ENCODE measurements around the gene IFNA16.
"Not testable (repeated sequence)": the region's sequence is repeated elsewhere in the genome, so short reads cannot be mapped to it uniquely, and the experiment has no call there.

Gene IFNA16

GRCh38 chr9:21217211-21217610 is at the start of gene IFNA16:
TSS of gene IFNA16 (minus strand) at chr9:21217311. CDS start at chr9:21217305, 6 bp downstream.
- H3K9ac ChIP-seq (ENCODE audit: low read length in 5 of 5); H3K27ac ChIP-seq (ENCODE audit: low read depth, low read length); H3K4me1 ChIP-seq (ENCODE audit: control insufficient read depth in 5 of 5, insufficient read depth in 5 of 5, low read length in 5 of 5); H3K36me3 ChIP-seq (ENCODE audit: control insufficient read depth in 5 of 5, insufficient read depth in 5 of 5, low read length in 5 of 5); H3K4me3 ChIP-seq (ENCODE audit: low read depth in 1 of 5, low read length in 5 of 5); H3K27me3 ChIP-seq (ENCODE audit: control insufficient read depth in 5 of 5, insufficient read depth in 4 of 5, low read length in 5 of 5); H3K9me3 ChIP-seq (ENCODE audit: control insufficient read depth in 5 of 5, low read length in 5 of 5): not testable (repeated sequence)

- no peaks in the 10 kb centered on the region for H3K4me1 ChIP-seq (ENCODE audit: control insufficient read depth in 5 of 5, insufficient read depth in 5 of 5, low read length in 5 of 5)
- H3K9ac ChIP-seq (ENCODE audit: low read length in 5 of 5) = no peak overlapping the region
- H3K27me3 ChIP-seq (ENCODE audit: control insufficient read depth in 5 of 5, insufficient read depth in 4 of 5, low read length in 5 of 5) = no peaks in the 10 kb centered on the region
- no peaks in the 10 kb centered on the region for H3K9me3 ChIP-seq (ENCODE audit: control insufficient read depth in 5 of 5, low read length in 5 of 5)
- no peak overlapping the region for H3K27ac ChIP-seq (ENCODE audit: low read depth, low read length)
- no peaks in the 10 kb centered on the region for H3K36me3 ChIP-seq (ENCODE audit: control insufficient read depth in 5 of 5, insufficient read depth in 5 of 5, low read length in 5 of 5)
- no peak overlapping the region for H3K4me3 ChIP-seq (ENCODE audit: low read depth in 1 of 5, low read length in 5 of 5)
Measured at GRCh38 chr9:21265421-21266189, 48.5 kb upstream of the IFNA16 start.

DNA sequence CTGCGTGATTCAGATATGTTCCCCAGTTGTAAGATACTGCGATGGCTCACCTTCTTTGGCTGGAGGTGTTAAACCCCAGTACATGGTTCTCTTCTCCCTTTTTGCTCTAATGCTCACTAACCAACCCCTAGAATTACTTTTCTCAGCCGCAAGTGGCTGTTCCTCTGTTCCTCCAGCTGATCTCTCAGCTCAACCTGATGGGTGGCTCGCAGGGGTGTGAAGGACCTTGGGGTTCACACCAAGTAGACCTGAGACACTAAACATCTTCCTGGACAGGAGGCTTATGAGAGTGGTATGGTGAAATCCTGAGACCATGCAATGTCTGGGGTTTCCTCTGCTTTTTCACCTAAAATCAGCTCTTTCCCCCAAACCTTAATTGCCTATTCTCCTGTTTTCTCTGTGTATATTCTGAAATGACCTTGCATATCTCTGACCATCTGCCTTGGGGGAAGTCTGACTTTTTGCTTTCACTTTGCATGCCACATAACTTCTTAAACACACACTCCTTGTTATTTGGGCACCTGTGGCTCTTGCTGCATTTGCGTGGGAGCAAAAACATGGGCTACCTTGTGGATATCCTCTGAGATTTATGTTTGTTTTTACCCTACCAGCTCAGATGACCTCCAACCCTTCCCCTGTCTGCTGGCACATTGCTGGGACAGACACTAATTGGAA is 38.6 kb upstream of the IFNA16 start:
- no peaks in the 10 kb centered on the region for H3K36me3 ChIP-seq (ENCODE audit: control insufficient read depth in 5 of 5, insufficient read depth in 5 of 5, low read length in 5 of 5)
- peaks cover 0 to 8% (median 0%) of the 10 kb centered on the region in 5 donors for H3K4me1 ChIP-seq (ENCODE audit: control insufficient read depth in 5 of 5, insufficient read depth in 5 of 5, low read length in 5 of 5)
- H3K9ac ChIP-seq (ENCODE audit: low read length in 5 of 5) = no peak overlapping the region
- H3K27ac ChIP-seq (ENCODE audit: low read depth, low read length) = no peak overlapping the region
- H3K9me3 ChIP-seq (ENCODE audit: control insufficient read depth in 5 of 5, low read length in 5 of 5) = no peaks in the 10 kb centered on the region
- H3K27me3 ChIP-seq (ENCODE audit: control insufficient read depth in 5 of 5, insufficient read depth in 4 of 5, low read length in 5 of 5) = peaks cover 0 to 3% (median 0%) of the 10 kb centered on the region in 5 donors
- no peak overlapping the region for H3K4me3 ChIP-seq (ENCODE audit: low read depth in 1 of 5, low read length in 5 of 5)

DNA sequence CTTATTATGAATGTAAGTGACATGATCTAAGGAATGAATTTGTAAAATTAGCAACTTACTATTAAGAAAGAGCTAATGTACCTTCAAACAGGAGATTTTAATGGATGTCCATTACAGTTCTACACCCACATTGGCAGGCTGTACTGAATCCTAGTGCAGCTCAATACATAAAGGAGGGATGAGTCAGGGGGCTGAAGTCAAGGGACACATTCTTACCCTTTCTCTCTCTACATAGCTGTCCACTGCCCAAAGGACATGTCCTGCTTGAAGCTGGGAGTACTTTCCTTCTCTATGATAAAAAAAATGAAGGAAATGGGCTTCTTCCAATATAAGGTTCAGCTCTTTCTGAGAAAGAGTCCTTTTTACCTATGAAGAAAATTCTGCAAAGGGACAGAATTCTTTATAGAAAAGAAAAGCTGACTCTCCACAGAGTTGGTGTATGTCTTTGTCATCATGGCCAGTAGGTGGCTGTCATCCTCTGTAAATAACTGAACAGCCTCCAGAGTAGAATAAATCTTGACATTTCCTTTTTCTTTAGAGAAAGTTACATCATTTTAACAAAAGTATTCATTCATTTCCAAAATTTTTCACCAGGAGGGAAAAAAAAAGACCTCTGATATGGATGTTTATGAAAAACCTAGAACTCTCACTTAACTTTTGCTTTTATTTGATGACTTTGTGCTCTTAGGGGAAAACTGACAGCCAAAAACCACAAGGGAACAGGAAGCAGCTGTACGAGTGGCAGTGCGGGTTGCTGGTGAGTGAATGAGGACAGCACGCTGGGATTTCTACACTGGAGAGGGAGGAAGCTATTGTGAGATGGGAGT is 35.8 kb upstream of the IFNA16 start:
- Histone ChIP-seq H3K4me1 (ENCODE audit: control insufficient read depth in 5 of 5, insufficient read depth in 5 of 5, low read length in 5 of 5) (peaks cover 0 to 8% (median 0%) of the 10 kb centered on the region in 5 donors), H3K9ac (ENCODE audit: low read length in 5 of 5) (peak overlapping the region in 1 of 5 donors; percentile 25), H3K27ac (ENCODE audit: low read depth, low read length) (no peak overlapping the region), H3K27me3 (ENCODE audit: control insufficient read depth in 5 of 5, insufficient read depth in 4 of 5, low read length in 5 of 5) (peaks cover 0 to 3% (median 0%) of the 10 kb centered on the region in 5 donors), H3K9me3 (ENCODE audit: control insufficient read depth in 5 of 5, low read length in 5 of 5) (no peaks in the 10 kb centered on the region), H3K36me3 (ENCODE audit: control insufficient read depth in 5 of 5, insufficient read depth in 5 of 5, low read length in 5 of 5) (no peaks in the 10 kb centered on the region), H3K4me3 (ENCODE audit: low read depth in 1 of 5, low read length in 5 of 5) (no peak overlapping the region)

GRCh38 chr9:21251638-21252037 is 34.5 kb upstream of the IFNA16 start:
- H3K4me1 ChIP-seq (ENCODE audit: control insufficient read depth in 5 of 5, insufficient read depth in 5 of 5, low read length in 5 of 5) = peaks cover 0 to 8% (median 0%) of the 10 kb centered on the region in 5 donors
- H3K27ac ChIP-seq (ENCODE audit: low read depth, low read length) = no peak overlapping the region
- H3K27me3 ChIP-seq (ENCODE audit: control insufficient read depth in 5 of 5, insufficient read depth in 4 of 5, low read length in 5 of 5) = peaks cover 0 to 3% (median 0%) of the 10 kb centered on the region in 5 donors
- no peak overlapping the region for H3K9ac ChIP-seq (ENCODE audit: low read length in 5 of 5)
- no peak overlapping the region for H3K4me3 ChIP-seq (ENCODE audit: low read depth in 1 of 5, low read length in 5 of 5)
- H3K36me3 ChIP-seq (ENCODE audit: control insufficient read depth in 5 of 5, insufficient read depth in 5 of 5, low read length in 5 of 5) = no peaks in the 10 kb centered on the region
- no peaks in the 10 kb centered on the region for H3K9me3 ChIP-seq (ENCODE audit: control insufficient read depth in 5 of 5, low read length in 5 of 5)

- Histone ChIP-seq H3K36me3 (ENCODE audit: control insufficient read depth in 5 of 5, insufficient read depth in 5 of 5, low read length in 5 of 5) (no peaks in the 10 kb centered on the region), H3K9me3 (ENCODE audit: control insufficient read depth in 5 of 5, low read length in 5 of 5) (no peaks in the 10 kb centered on the region), H3K27ac (ENCODE audit: low read depth, low read length) (no peak overlapping the region), H3K4me1 (ENCODE audit: control insufficient read depth in 5 of 5, insufficient read depth in 5 of 5, low read length in 5 of 5) (peaks cover 0 to 8% (median 0%) of the 10 kb centered on the region in 5 donors), H3K4me3 (ENCODE audit: low read depth in 1 of 5, low read length in 5 of 5) (no peak overlapping the region), H3K27me3 (ENCODE audit: control insufficient read depth in 5 of 5, insufficient read depth in 4 of 5, low read length in 5 of 5) (peaks cover 0 to 3% (median 0%) of the 10 kb centered on the region in 5 donors), H3K9ac (ENCODE audit: low read length in 5 of 5) (no peak overlapping the region)
Measured at GRCh38 chr9:21251190-21251589, 34.1 kb upstream of the IFNA16 start.

GRCh38 chr9:21244836-21245235 is 27.7 kb upstream of the IFNA16 start:
- no peak overlapping the region for H3K9ac ChIP-seq (ENCODE audit: low read length in 5 of 5)
- H3K27me3 ChIP-seq (ENCODE audit: control insufficient read depth in 5 of 5, insufficient read depth in 4 of 5, low read length in 5 of 5) = no peaks in the 10 kb centered on the region
- no peaks in the 10 kb centered on the region for H3K36me3 ChIP-seq (ENCODE audit: control insufficient read depth in 5 of 5, insufficient read depth in 5 of 5, low read length in 5 of 5)
- H3K4me1 ChIP-seq (ENCODE audit: control insufficient read depth in 5 of 5, insufficient read depth in 5 of 5, low read length in 5 of 5) = no peaks in the 10 kb centered on the region
- no peaks in the 10 kb centered on the region for H3K9me3 ChIP-seq (ENCODE audit: control insufficient read depth in 5 of 5, low read length in 5 of 5)
- H3K27ac ChIP-seq (ENCODE audit: low read depth, low read length) = no peak overlapping the region
- no peak overlapping the region for H3K4me3 ChIP-seq (ENCODE audit: low read depth in 1 of 5, low read length in 5 of 5)

DNA sequence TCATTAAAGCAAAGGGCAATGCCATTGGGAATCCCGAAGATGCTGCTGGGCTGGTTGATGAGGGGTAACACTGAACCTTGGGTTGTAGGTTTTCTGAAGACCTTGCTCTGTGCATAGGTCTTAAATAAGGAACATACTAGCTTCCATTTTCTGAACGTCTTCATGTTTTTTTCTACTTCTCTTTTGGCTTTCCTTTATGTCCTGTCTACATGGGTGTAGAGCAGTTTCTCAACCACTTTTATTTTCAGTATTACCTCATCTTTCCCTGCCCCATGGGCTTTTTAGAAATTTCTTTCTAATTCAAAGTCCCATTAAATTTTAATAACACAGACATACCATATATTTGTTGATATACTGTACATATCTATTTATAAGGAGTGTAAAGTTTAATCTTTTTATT is 22.8 kb upstream of the IFNA16 start, which contains the start of gene IFNA14:
Gene IFNA14 (minus strand): TSS at position 95 of the 400 bp plus-strand sequence. CDS start 70 bp downstream, at position 25.
- no peak within 1 kb of the TSS for H3K9ac ChIP-seq (ENCODE audit: low read length in 5 of 5)
- no peaks in the 10 kb centered on the region for H3K27me3 ChIP-seq (ENCODE audit: control insufficient read depth in 5 of 5, insufficient read depth in 4 of 5, low read length in 5 of 5)
- H3K4me3 ChIP-seq (ENCODE audit: low read depth in 1 of 5, low read length in 5 of 5) = no peak within 1 kb of the TSS
- no peak within 1 kb of the TSS for H3K27ac ChIP-seq (ENCODE audit: low read depth, low read length)
- no peaks in the 10 kb centered on the region for H3K36me3 ChIP-seq (ENCODE audit: control insufficient read depth in 5 of 5, insufficient read depth in 5 of 5, low read length in 5 of 5)
- H3K9me3 ChIP-seq (ENCODE audit: control insufficient read depth in 5 of 5, low read length in 5 of 5) = no peaks in the 10 kb centered on the region
- no peaks in the 10 kb centered on the region for H3K4me1 ChIP-seq (ENCODE audit: control insufficient read depth in 5 of 5, insufficient read depth in 5 of 5, low read length in 5 of 5)

- not testable (repeated sequence) for H3K27me3 ChIP-seq (ENCODE audit: control insufficient read depth in 5 of 5, insufficient read depth in 4 of 5, low read length in 5 of 5); H3K27ac ChIP-seq (ENCODE audit: low read depth, low read length); H3K4me3 ChIP-seq (ENCODE audit: low read depth in 1 of 5, low read length in 5 of 5); H3K36me3 ChIP-seq (ENCODE audit: control insufficient read depth in 5 of 5, insufficient read depth in 5 of 5, low read length in 5 of 5); H3K4me1 ChIP-seq (ENCODE audit: control insufficient read depth in 5 of 5, insufficient read depth in 5 of 5, low read length in 5 of 5); H3K9ac ChIP-seq (ENCODE audit: low read length in 5 of 5); H3K9me3 ChIP-seq (ENCODE audit: control insufficient read depth in 5 of 5, low read length in 5 of 5)
Measured at GRCh38 chr9:21236360-21236714, 19.2 kb upstream of the IFNA16 start.
